Aorta (tissue), 5 donors: ENCODE data around the gene BROX. TPM values are rescaled to one million over a fixed set of nuclear protein-coding genes. Genes with fewer than 3 reads are reported as not detected.
"Not testable (repeated sequence)": the region's sequence is repeated elsewhere in the genome, so short reads cannot be mapped to it uniquely, and the experiment has no call there.

Experiments
- ATAC-seq: fragments of 200-7000 bp; cut with Tn5 transposase; one replicate; pipeline ENCODE4 v1.9.1; 2022; ENCODE audit warnings: moderate library complexity; ENCODE audit not compliant: low FRiP score
- DNase-seq, 2 donors: peaks; one replicate each; pipeline ENCODE4 v3.0.0-alpha.2; 2020
- H3K27ac ChIP-seq, 2 donors: one replicate each; pipeline ENCODE4 v1.5.1; 2013; ENCODE audit warnings: low read length in 2 of 2, mild to moderate bottlenecking in 2 of 2, moderate library complexity in 2 of 2, control low read depth in 1 of 2, inconsistent platforms in 1 of 2, low read depth in 1 of 2
- H3K27me3 ChIP-seq, 2 donors: one replicate each; pipeline ENCODE4 v1.6.1; 2013; ENCODE audit warnings: control low read depth in 1 of 2, low read length in 1 of 2, mild to moderate bottlenecking in 1 of 2, moderate library complexity in 1 of 2; ENCODE audit not compliant: insufficient read depth in 2 of 2, control insufficient read depth in 1 of 2
- H3K36me3 ChIP-seq, 2 donors: one replicate each; pipeline ENCODE4 v1.6.1; 2013; ENCODE audit warnings: control low read depth in 1 of 2, low read length in 1 of 2, mild to moderate bottlenecking in 1 of 2; ENCODE audit not compliant: insufficient read depth in 2 of 2, control insufficient read depth in 1 of 2
- H3K4me1 ChIP-seq, 2 donors: one replicate each; pipeline ENCODE4 v1.6.1; 2013; ENCODE audit warnings: low read length in 2 of 2, control low read depth in 1 of 2, mild to moderate bottlenecking in 1 of 2, moderate library complexity in 1 of 2; ENCODE audit not compliant: insufficient read depth in 2 of 2, control insufficient read depth in 1 of 2
- H3K4me3 ChIP-seq, 2 donors: one replicate each; pipeline ENCODE4 v1.5.1; 2013; ENCODE audit warnings: low read length in 2 of 2, control low read depth in 1 of 2, mild to moderate bottlenecking in 1 of 2
- H3K9me3 ChIP-seq: one replicate; pipeline ENCODE4 v1.6.1; 2013; ENCODE audit warnings: mild to moderate bottlenecking, low read length; ENCODE audit not compliant: control insufficient read depth
- WGBS, 2 donors: extraction: QIAGEN DNeasy Blood & Tissue Kit; methylation state at CpG; one replicate each; pipeline ENCODE4 v1.1.7; 2013; 5-methylcytosine and 5-hydroxymethylcytosine counted together
- intact Hi-C, 2 donors: fragments of 100-400 bp; cut with DNase I; formaldehyde crosslinking; loops; one replicate each; pipeline versions ENCODE4 v1.14.2 to v1.15.0; 2022
- long read RNA-seq, 2 donors: library from polyadenylated mRNA; unstranded; transcript quantifications; one replicate each; pipeline ENCODE4 v2.0.0, GENCODE V29; 2020 to 2021
- polyA plus RNA-seq, 2 donors: library from polyadenylated mRNA; stranded (reverse); fragments of 200-250 nt; gene quantifications; one replicate each; pipeline ENCODE4 v1.2.3, GENCODE V29; 2013
- total RNA-seq, 2 donors: library from RNA; stranded (reverse); fragmentation: NEBNext Ultra II Directional; extraction: Animal tissue kit (Norgen Biotek cat#: 25700); gene quantifications; one replicate each; pipeline ENCODE4 v1.2.1, GENCODE V29; 2021
- donor health status: healthy with polysubstance abuse.
- donor health status: Bipolar disorder and iron deficiency.
- donor health status: DM: no; HTN: no; CAD: no.
- donor health status: DM: no; HTN: no; CAD: no.
- donor health status: DM: yes; HTN: yes; CAD: no.

BROX gene
- total RNA-seq (10 to 100 TPM; 34.3 to 50.7 TPM), polyA plus RNA-seq (10 to 100 TPM; 15.0 to 15.9 TPM)
- long read RNA-seq, donor 1, partial matches to known transcripts, result 0 of 14 reads
- long read RNA-seq, donor 1, other reads (novel, unspliced or antisense), result 14 of 14 reads
- long read RNA-seq, donor 2, partial matches to known transcripts, result 0 of 4 reads
- long read RNA-seq, donor 2, other reads (novel, unspliced or antisense), result 4 of 4 reads

- WGBS, 2 donors, result 2% methylated on average over 48 to 56 of the region's 62 CpGs
- DNase-seq (peak; percentile 97 to 99), ATAC-seq (peak; percentile 98)
- intact Hi-C loops, result loop anchor here (10.0 kb wide), 2 partner anchors 68 to 248 kb away; no protein-coding TSS in a partner anchor
- peak within 1 kb of the TSS; percentile 58 to 97 for H3K27ac ChIP-seq
- no peaks in the 10 kb centered on the region for H3K36me3 ChIP-seq
- H3K4me1 ChIP-seq, result no peaks in the 10 kb centered on the region
- H3K9me3 ChIP-seq, result no peaks in the 10 kb centered on the region
- H3K4me3 ChIP-seq, result peak within 1 kb of the TSS; percentile 95
- no peaks in the 10 kb centered on the region for H3K27me3 ChIP-seq
Observed at GRCh38 chr1:222712253-222713090, at the start of gene BROX, which contains the start of gene AIDA. BROX (plus strand) TSS chr1:222712564; CDS start chr1:222715700, 3,136 bp downstream. AIDA (minus strand) TSS chr1:222712491; CDS start chr1:222712317, 174 bp downstream.

GRCh38 chr1:222663431-222663934 is 48.9 kb upstream of the BROX start:
- H3K27ac ChIP-seq, result no peak overlapping the region
- no peaks in the 10 kb centered on the region for H3K27me3 ChIP-seq
- WGBS, 2 donors, result 94 to 97% methylated on average over 4 of the region's 4 CpGs
- no peaks in the 10 kb centered on the region for H3K9me3 ChIP-seq
- peaks cover 7 to 12% of the 10 kb centered on the region in 2 donors for H3K36me3 ChIP-seq
- H3K4me3 ChIP-seq, result no peak overlapping the region
- DNase-seq, result no peak
- intact Hi-C loops, result no loop called here
- no peak for ATAC-seq
- no peaks in the 10 kb centered on the region for H3K4me1 ChIP-seq

- Histone ChIP-seq H3K27me3 (no peaks in the 10 kb centered on the region), H3K4me1 (no peaks in the 10 kb centered on the region), H3K36me3 (peaks cover 10 to 11% of the 10 kb centered on the region in 2 donors), H3K27ac (no peak overlapping the region), H3K4me3 (no peak overlapping the region), H3K9me3 (no peaks in the 10 kb centered on the region)
- no peak for DNase-seq
- no peak for ATAC-seq
- 81 to 87% methylated on average over 7 of the region's 7 CpGs for WGBS, 2 donors
- intact Hi-C loops, result no loop called here
Observed at GRCh38 chr1:222665964-222666363, 46.4 kb upstream of the BROX start.

- H3K9me3 ChIP-seq, H3K4me1 ChIP-seq, DNase-seq, H3K27ac ChIP-seq, H3K36me3 ChIP-seq, intact Hi-C loops, ATAC-seq, H3K27me3 ChIP-seq, H3K4me3 ChIP-seq: not testable (repeated sequence)
- WGBS, 2 donors, result no CpG with 5 or more reads among the region's 4 CpGs
Observed at GRCh38 chr1:222668184-222668583, 44.2 kb upstream of the BROX start.

GRCh38 chr1:222669107-222669506 is 43.3 kb upstream of the BROX start:
- not testable (repeated sequence) for H3K36me3 ChIP-seq, ATAC-seq, H3K27ac ChIP-seq

GRCh38 chr1:222670110-222670509 is 42.3 kb upstream of the BROX start:
- 88 to 90% methylated on average over 1 of the region's 1 CpG for WGBS, 2 donors
- no peaks in the 10 kb centered on the region for H3K27me3 ChIP-seq
- no peak for DNase-seq
- intact Hi-C loops, result no loop called here
- H3K4me1 ChIP-seq, result no peaks in the 10 kb centered on the region
- no peak for ATAC-seq
- no peak overlapping the region for H3K27ac ChIP-seq
- H3K36me3 ChIP-seq, result peaks cover 5 to 6% of the 10 kb centered on the region in 2 donors
- H3K9me3 ChIP-seq, result no peaks in the 10 kb centered on the region
- H3K4me3 ChIP-seq, result no peak overlapping the region

More at GRCh38 chr1:222669107-222669506, 43.3 kb upstream of the BROX start:
- DNase-seq, H3K27me3 ChIP-seq, intact Hi-C loops, H3K9me3 ChIP-seq, H3K4me3 ChIP-seq, H3K4me1 ChIP-seq: not testable (repeated sequence)
- 81 to 83% methylated on average over 1 of the region's 2 CpGs for WGBS, 2 donors

GRCh38 chr1:222680080-222680479 is 32.3 kb upstream of the BROX start:
- no peaks in the 10 kb centered on the region for H3K4me1 ChIP-seq
- ATAC-seq (no peak), DNase-seq (no peak)
- intact Hi-C loops, result no loop called here
- H3K36me3 ChIP-seq, result peaks cover 3 to 8% of the 10 kb centered on the region in 2 donors
- WGBS, 2 donors, result 93% methylated on average over 1 of the region's 1 CpG
- H3K27me3 ChIP-seq, result no peaks in the 10 kb centered on the region
- H3K27ac ChIP-seq, result no peak overlapping the region
- H3K9me3 ChIP-seq, result no peaks in the 10 kb centered on the region
- H3K4me3 ChIP-seq, result no peak overlapping the region

GRCh38 chr1:222691016-222691415 is 21.3 kb upstream of the BROX start:
- H3K27ac ChIP-seq, result no peak overlapping the region
- H3K4me3 ChIP-seq, result no peak overlapping the region
- H3K9me3 ChIP-seq, result no peaks in the 10 kb centered on the region
- H3K4me1 ChIP-seq, result no peaks in the 10 kb centered on the region
- DNase-seq (no peak), ATAC-seq (no peak)
- H3K36me3 ChIP-seq, result peaks cover 0 to 7% of the 10 kb centered on the region in 2 donors
- intact Hi-C loops, result no loop called here
- H3K27me3 ChIP-seq, result no peaks in the 10 kb centered on the region
- WGBS, 2 donors, result 89 to 99% methylated on average over 1 of the region's 1 CpG
